ACC112 (cell line): ENCODE results near the gene MAP1LC3B.

Source experiments
- H2AFZ ChIP-seq: fragments of 200-600 bp; sonication (generic); one replicate; pipeline ENCODE4 v1.6.0; 2017; ENCODE audit warnings: antibody characterized with exemption, low read length; ENCODE audit not compliant: unreplicated experiment
- H3K27ac ChIP-seq: fragments of 200-600 bp; sonication (generic); 2 replicates; pipeline ENCODE4 v1.5.1; 2014; ENCODE audit warnings: low read depth, mild to moderate bottlenecking, antibody characterized with exemption, low read length, moderate library complexity
- H3K27me3 ChIP-seq: fragments of 200-600 bp; sonication (generic); 2 replicates; pipeline ENCODE4 v1.6.1; 2014; ENCODE audit warnings: mild to moderate bottlenecking, antibody characterized with exemption, low read length, moderate library complexity, mixed read lengths; ENCODE audit not compliant: insufficient read depth
- H3K36me3 ChIP-seq: fragments of 200-600 bp; sonication (generic); 2 replicates; pipeline ENCODE4 v1.6.1; 2016; ENCODE audit warnings: mild to moderate bottlenecking, antibody characterized with exemption, low read length, moderate library complexity, mixed read lengths; ENCODE audit not compliant: insufficient read depth
- H3K4me1 ChIP-seq: fragments of 200-600 bp; sonication (generic); one replicate; pipeline ENCODE4 v1.6.1; 2016; ENCODE audit warnings: low read length, mixed read lengths; ENCODE audit not compliant: insufficient read depth, unreplicated experiment, control insufficient read depth
- H3K4me3 ChIP-seq: fragments of 200-600 bp; sonication (generic); 2 replicates; pipeline ENCODE4 v1.5.1; 2014; ENCODE audit warnings: mild to moderate bottlenecking, low read depth, low read length
- H3K79me2 ChIP-seq: fragments of 200-600 bp; sonication (generic); one replicate; pipeline ENCODE4 v1.6.0; 2016; ENCODE audit warnings: low read length; ENCODE audit not compliant: control insufficient read depth, unreplicated experiment, insufficient read depth

MAP1LC3B gene

DNA sequence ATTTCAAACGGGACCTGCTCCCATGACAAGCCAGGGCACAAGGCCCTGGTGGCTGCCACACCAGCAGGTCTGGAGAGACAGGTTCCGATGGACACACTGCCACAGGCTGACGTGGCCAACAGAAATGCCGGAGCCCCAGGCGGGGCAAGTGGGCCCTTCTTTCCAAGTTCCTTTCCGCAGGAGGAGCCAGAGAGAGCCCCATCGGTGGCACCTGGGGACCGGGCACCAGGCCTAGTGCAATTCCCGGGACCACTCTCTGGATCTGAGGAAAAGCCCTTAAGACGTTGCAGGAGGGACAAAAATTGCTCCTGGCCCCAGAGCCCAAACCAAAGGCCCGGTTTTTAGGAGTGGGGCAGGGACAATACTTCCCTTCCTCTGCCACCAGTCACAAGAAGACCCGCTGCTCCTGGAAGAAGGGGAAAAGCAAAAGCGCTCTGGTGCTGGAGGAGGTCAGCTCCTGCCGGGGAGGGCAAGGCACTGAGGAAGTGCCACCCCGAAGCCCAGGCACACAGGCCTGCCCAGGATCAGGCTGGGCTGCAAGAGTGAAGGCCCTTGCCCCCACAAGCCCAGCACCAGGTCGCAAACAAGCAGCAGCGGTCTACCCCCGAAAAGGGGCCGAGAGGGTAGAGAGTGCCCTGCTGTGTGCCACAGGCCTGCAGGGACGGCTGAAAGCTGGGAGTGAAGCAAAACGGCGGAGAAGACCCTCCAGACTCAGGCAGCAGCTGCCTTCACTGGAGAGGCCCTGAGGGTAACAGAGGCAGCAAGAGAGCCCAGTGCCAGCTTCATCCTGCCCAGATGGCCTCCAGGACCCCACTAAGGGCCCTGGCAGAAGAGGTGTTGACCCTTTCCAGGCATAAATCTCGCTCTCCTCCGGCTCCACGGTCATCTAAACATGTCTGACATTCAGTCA, 29.1 kb downstream of the MAP1LC3B start:
- H2AFZ ChIP-seq = no peak overlapping the region
- no peak overlapping the region for H3K27ac ChIP-seq
- H3K79me2 ChIP-seq = no peaks in the 10 kb centered on the region
- H3K4me1 ChIP-seq = no peaks in the 10 kb centered on the region
- no peaks in the 10 kb centered on the region for H3K27me3 ChIP-seq
- H3K36me3 ChIP-seq = peaks cover 15% of the 10 kb centered on the region
- H3K4me3 ChIP-seq = no peak overlapping the region

GRCh38 chr16:87422106-87422505, 30.0 kb downstream of the MAP1LC3B start:
- Histone ChIP-seq H3K79me2 (no peaks in the 10 kb centered on the region), H3K4me3 (no peak overlapping the region), H2AFZ (no peak overlapping the region), H3K36me3 (peaks cover 15% of the 10 kb centered on the region), H3K4me1 (no peaks in the 10 kb centered on the region), H3K27ac (no peak overlapping the region), H3K27me3 (no peaks in the 10 kb centered on the region)

DNA sequence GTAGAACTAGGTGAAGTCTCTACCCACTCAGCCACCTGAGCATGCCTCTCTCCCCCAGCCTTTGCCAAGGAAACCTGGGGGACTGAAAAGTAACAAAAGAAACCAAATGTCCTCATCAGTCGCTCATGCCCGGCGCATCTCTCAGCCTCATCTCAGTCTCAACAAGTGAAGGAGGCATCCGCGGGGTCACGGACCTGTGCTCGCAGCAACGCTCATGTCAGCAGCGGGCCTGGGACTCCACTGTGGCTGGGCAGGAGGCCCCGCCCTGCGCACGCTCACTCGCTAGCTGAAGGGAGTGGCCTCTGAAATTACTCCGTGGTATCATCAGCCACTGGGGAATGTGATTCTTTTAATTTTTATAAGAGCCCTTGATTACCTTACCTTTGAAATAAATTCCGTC, 31.3 kb downstream of the MAP1LC3B start:
- Histone ChIP-seq H3K36me3 (peaks cover 15% of the 10 kb centered on the region), H3K27ac (no peak overlapping the region), H3K4me3 (no peak overlapping the region), H2AFZ (no peak overlapping the region), H3K27me3 (no peaks in the 10 kb centered on the region), H3K4me1 (no peaks in the 10 kb centered on the region), H3K79me2 (no peaks in the 10 kb centered on the region)

- Histone ChIP-seq H2AFZ (no peak overlapping the region), H3K4me1 (no peaks in the 10 kb centered on the region), H3K4me3 (no peak overlapping the region), H3K27ac (no peak overlapping the region), H3K36me3 (peaks cover 15% of the 10 kb centered on the region), H3K27me3 (no peaks in the 10 kb centered on the region), H3K79me2 (no peaks in the 10 kb centered on the region)
Measured at GRCh38 chr16:87424266-87424665, 32.1 kb downstream of the MAP1LC3B start.

DNA sequence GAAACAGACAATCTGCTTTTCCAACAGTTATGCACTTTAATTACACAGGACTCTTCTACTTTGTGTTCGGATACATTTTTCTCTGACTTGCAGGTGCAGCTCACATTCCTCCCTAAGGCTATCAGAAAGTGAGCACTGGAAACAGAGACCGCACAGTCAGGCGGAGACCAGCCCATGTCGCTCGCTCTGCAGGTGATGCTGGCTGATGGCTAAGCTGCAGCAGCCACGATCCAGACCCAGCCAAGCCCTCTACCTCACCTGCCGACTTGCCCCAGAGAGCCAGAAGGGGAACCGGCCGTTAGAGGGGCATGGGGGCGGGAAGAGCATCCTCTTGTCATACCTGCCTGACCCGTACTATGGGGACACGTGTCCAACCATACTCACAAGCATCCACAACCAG, 33.8 kb downstream of the MAP1LC3B start:
- Histone ChIP-seq H3K36me3 (peaks cover 9% of the 10 kb centered on the region), H3K27ac (no peak overlapping the region), H3K4me1 (no peaks in the 10 kb centered on the region), H3K4me3 (no peak overlapping the region), H2AFZ (no peak overlapping the region), H3K79me2 (no peaks in the 10 kb centered on the region), H3K27me3 (no peaks in the 10 kb centered on the region)

GRCh38 chr16:87426423-87427215, 34.5 kb downstream of the MAP1LC3B start:
- Histone ChIP-seq H2AFZ (no peak overlapping the region), H3K27me3 (no peaks in the 10 kb centered on the region), H3K79me2 (no peaks in the 10 kb centered on the region), H3K36me3 (peaks cover 9% of the 10 kb centered on the region), H3K4me3 (no peak overlapping the region), H3K27ac (no peak overlapping the region), H3K4me1 (peaks cover 3% of the 10 kb centered on the region)

- Histone ChIP-seq H3K4me3 (no peak overlapping the region), H3K36me3 (no peaks in the 10 kb centered on the region), H3K27ac (no peak overlapping the region), H3K27me3 (no peaks in the 10 kb centered on the region), H3K4me1 (peaks cover 30% of the 10 kb centered on the region), H2AFZ (no peak overlapping the region), H3K79me2 (peaks cover 17% of the 10 kb centered on the region)
Measured at GRCh38 chr16:87431926-87432325, 39.8 kb downstream of the MAP1LC3B start.

GRCh38 chr16:87432330-87432915, 40.3 kb downstream of the MAP1LC3B start:
- H2AFZ ChIP-seq = no peak overlapping the region
- H3K36me3 ChIP-seq = no peaks in the 10 kb centered on the region
- no peak overlapping the region for H3K27ac ChIP-seq
- H3K79me2 ChIP-seq = peaks cover 19% of the 10 kb centered on the region
- no peaks in the 10 kb centered on the region for H3K27me3 ChIP-seq
- peaks cover 30% of the 10 kb centered on the region for H3K4me1 ChIP-seq
- no peak overlapping the region for H3K4me3 ChIP-seq

- H3K27ac ChIP-seq = no peak overlapping the region
- peaks cover 30% of the 10 kb centered on the region for H3K4me1 ChIP-seq
- no peak overlapping the region for H3K4me3 ChIP-seq
- H3K27me3 ChIP-seq = no peaks in the 10 kb centered on the region
- peaks cover 24% of the 10 kb centered on the region for H3K79me2 ChIP-seq
- H2AFZ ChIP-seq = no peak overlapping the region
- no peaks in the 10 kb centered on the region for H3K36me3 ChIP-seq
Measured at GRCh38 chr16:87434146-87434667, 42.1 kb downstream of the MAP1LC3B start.

- peak overlapping the region; percentile 73 for H3K27ac ChIP-seq
- peak overlapping the region; percentile 50 for H3K4me3 ChIP-seq
- no peaks in the 10 kb centered on the region for H3K36me3 ChIP-seq
- H3K79me2 ChIP-seq = peaks cover 24% of the 10 kb centered on the region
- H3K4me1 ChIP-seq = peaks cover 30% of the 10 kb centered on the region
- no peak overlapping the region for H2AFZ ChIP-seq
- H3K27me3 ChIP-seq = no peaks in the 10 kb centered on the region
Measured at GRCh38 chr16:87435372-87436224, 43.5 kb downstream of the MAP1LC3B start.
